A549 (cell line): ENCODE data around the gene NPB. TPM values are rescaled to one million over a fixed set of nuclear protein-coding genes. Genes with fewer than 3 reads are reported as not detected.

Experiments used
- ATAC-seq, 2 experiments: fragments of 200-7000 bp in 1 of 2; fragments of >200 bp in 1 of 2; cut with Nextera tagmentation in 1 of 2; cut with Tn5 transposase in 1 of 2; 3 replicates each; pipeline versions ENCODE4 v1.8.0 to v1.9.1; 2018 to 2020; ENCODE audit warnings: mild to moderate bottlenecking in 1 of 2, moderate library complexity in 1 of 2
- CTCF ChIA-PET: fragments of 300-600 bp; sonication (Branson Sonifier 250); formaldehyde crosslinking; extraction: SDS; loops from one replicate; lab custom pipeline; 2021; ENCODE audit warnings: antibody characterized with exemption, inconsistent platforms; lab: Yijun Ruan, JAX
- POLR2A ChIA-PET: fragments of 350-600 bp; formaldehyde crosslinking; extraction: SDS; loops from one replicate; lab custom pipeline; 2021; ENCODE audit warnings: antibody characterized with exemption, inconsistent platforms; lab: Yijun Ruan, JAX
- DNase-seq, 2 experiments: peaks; one replicate each; pipeline versions ENCODE4 v3.0.0 to v3.0.0-alpha.2; 2011 to 2016; ENCODE audit warnings: low read depth in 1 of 2, low spot score in 1 of 2
- FAIRE-seq: peaks from 2 replicates; lab custom pipeline; 2011; peaks lifted over from hg19 to GRCh38; lab: Jason Lieb, UNC
- H3K27ac ChIP-seq, 2 experiments: fragments of >200 bp; sonication (Bioruptor Twin); formaldehyde crosslinking; 3 replicates each; pipeline ENCODE4 v1.5.1; 2016 to 2017
- H3K4me1 ChIP-seq: fragments of >200 bp; sonication (Bioruptor Twin); formaldehyde crosslinking; 3 replicates; pipeline ENCODE4 v1.6.1; 2016
- H3K4me2 ChIP-seq: fragments of >200 bp; sonication (Bioruptor Twin); formaldehyde crosslinking; 3 replicates; pipeline ENCODE4 v1.6.1; 2016
- H3K4me3 ChIP-seq: fragments of >200 bp; sonication (Bioruptor Twin); formaldehyde crosslinking; 3 replicates; pipeline ENCODE4 v1.5.1; 2016
- H3K9me3 ChIP-seq: fragments of >200 bp; sonication (Bioruptor Twin); formaldehyde crosslinking; 3 replicates; pipeline ENCODE4 v1.6.1; 2016
- CEBPB ChIP-seq, 2 experiments: fragments of >200 bp in 1 of 2; sonication (Bioruptor Twin) in 1 of 2; formaldehyde crosslinking in 1 of 2; IDR thresholded peaks; 2 replicates each; pipeline ENCODE4 v1.6.1; 2012 to 2016
- CHD4 ChIP-seq: fragments of 200-600 bp; sonication (generic); IDR thresholded peaks from 2 replicates; pipeline ENCODE4 v1.6.1; 2016; ENCODE audit warnings: antibody characterized with exemption, mild to moderate bottlenecking, borderline replicate concordance
- EHF ChIP-seq: fragments of 250-450 bp; sonication (Bioruptor Pico); IDR thresholded peaks from 2 replicates; pipeline ENCODE4 v1.5.0; 2020; ENCODE audit warnings: mild to moderate bottlenecking
- EHMT2 ChIP-seq: fragments of 200-600 bp; sonication (generic); IDR thresholded peaks from 2 replicates; pipeline ENCODE4 v1.6.1; 2016; ENCODE audit warnings: antibody characterized with exemption, low read depth, mild to moderate bottlenecking, moderate library complexity
- EP300 ChIP-seq, 2 experiments: fragments of >200 bp; sonication (Bioruptor Twin); formaldehyde crosslinking; IDR thresholded peaks; 2 replicates in 1 of 2; 3 replicates in 1 of 2; pipeline ENCODE4 v1.6.1; 2016 to 2017
- ESRRA ChIP-seq: fragments of 150-350 bp; IDR thresholded peaks from 2 replicates; pipeline ENCODE4 v1.6.1; 2014; ENCODE audit warnings: mild to moderate bottlenecking, low read length, borderline replicate concordance
- FOSB ChIP-seq: fragments of 250-450 bp; sonication (Bioruptor Pico); IDR thresholded peaks from 2 replicates; pipeline ENCODE4 v1.5.0; 2020; ENCODE audit warnings: mild to moderate bottlenecking, moderate library complexity
- FOSL2 ChIP-seq, 2 experiments: fragments of 450-650 bp in 1 of 2; fragments of >200 bp in 1 of 2; sonication (Bioruptor Twin) in 1 of 2; formaldehyde crosslinking; IDR thresholded peaks; 2 replicates each; pipeline versions ENCODE4 v1.5.0 to v1.6.1; 2016 to 2020; ENCODE audit warnings: mild to moderate bottlenecking in 1 of 2, moderate library complexity in 1 of 2
- FOXS1 ChIP-seq: fragments of 250-450 bp; sonication (Bioruptor Pico); IDR thresholded peaks from 2 replicates; pipeline ENCODE4 v1.5.0; 2020; ENCODE audit warnings: mild to moderate bottlenecking, moderate library complexity
- HOXB13 ChIP-seq: fragments of 250-450 bp; sonication (Bioruptor Pico); IDR thresholded peaks from 2 replicates; pipeline ENCODE4 v1.5.0; 2020; ENCODE audit warnings: low read depth, mild to moderate bottlenecking, moderate library complexity
- JUN ChIP-seq, 2 experiments: fragments of >200 bp; sonication (Bioruptor Twin); formaldehyde crosslinking; IDR thresholded peaks; 2 replicates in 1 of 2; 3 replicates in 1 of 2; pipeline ENCODE4 v1.6.1; 2016 to 2017
- KDM1A ChIP-seq: fragments of 200-600 bp; sonication (generic); IDR thresholded peaks from 2 replicates; pipeline ENCODE4 v1.6.1; 2016; ENCODE audit warnings: low read depth, mild to moderate bottlenecking
- MAZ ChIP-seq: fragments of 150-350 bp; IDR thresholded peaks from 2 replicates; pipeline ENCODE4 v1.6.1; 2014; ENCODE audit warnings: antibody characterized with exemption, low read depth, low read length, borderline replicate concordance
- POLR2A ChIP-seq: IDR thresholded peaks from 2 replicates; pipeline ENCODE4 v1.6.1; 2012; ENCODE audit warnings: mild to moderate bottlenecking, low read length
- RCOR1 ChIP-seq: fragments of 150-350 bp; IDR thresholded peaks from 2 replicates; pipeline ENCODE4 v1.6.1; 2014; ENCODE audit warnings: antibody characterized with exemption, low read length, low read depth
- SMC3 ChIP-seq: fragments of >200 bp; sonication (Bioruptor Twin); formaldehyde crosslinking; IDR thresholded peaks from 3 replicates; pipeline ENCODE4 v1.6.1; 2018; ENCODE audit warnings: inconsistent platforms
- ZSCAN20 ChIP-seq: fragments of 250-450 bp; sonication (Bioruptor Pico); IDR thresholded peaks from 2 replicates; pipeline ENCODE4 v1.8.0; 2022; ENCODE audit warnings: mild to moderate bottlenecking, moderate library complexity
- WGBS: methylation state at CpG from one replicate; pipeline ENCODE4 v1.1.6; 2017; ENCODE audit errors: missing lambda C conversion rate; 5-methylcytosine and 5-hydroxymethylcytosine counted together
- polyA plus RNA-seq, 4 experiments: library from polyadenylated mRNA; depleted of rRNA in 3 of 4; stranded (reverse); fragments of >200 nt; fragmentation: RNase III in 1 of 4; extraction: RNeasy Plus Mini Kit Qiagen cat#74134 plus additional on column Dnase treatment in 1 of 4; gene quantifications; 2 replicates in 3 of 4; 3 replicates in 1 of 4; pipeline ENCODE4 v1.2.3, GENCODE V29; 2011 to 2017
- TF ChIP-seq, protein P1 (sequence below): IDR thresholded peaks from 2 replicates; pipeline ENCODE4 v1.6.1; 2012
- TF ChIP-seq, protein P2 (sequence below): IDR thresholded peaks from 2 replicates; pipeline ENCODE4 v1.6.1; 2012
- TF ChIP-seq, protein P3 (sequence below): fragments of >200 bp; sonication (Bioruptor Twin); formaldehyde crosslinking; IDR thresholded peaks from 2 replicates; pipeline ENCODE4 v1.6.1; 2016
- TF ChIP-seq, protein P4 (sequence below): fragments of 250-450 bp; sonication (Bioruptor Pico); IDR thresholded peaks from 2 replicates; pipeline ENCODE4 v1.5.0; 2020; ENCODE audit warnings: low read depth, mild to moderate bottlenecking, moderate library complexity
- TF ChIP-seq, protein P5 (sequence below): fragments of >200 bp; sonication (Bioruptor Twin); formaldehyde crosslinking; IDR thresholded peaks from 3 replicates; pipeline ENCODE4 v1.6.1; 2016
- TF ChIP-seq, protein P6 (sequence below): IDR thresholded peaks from 2 replicates; pipeline ENCODE4 v1.6.1; 2012; ENCODE audit warnings: low read depth, borderline replicate concordance

NPB gene
- polyA plus RNA-seq, 2 of the 4 experiments (the other 2 are of a cell fraction) = 0.41 to 0.45 TPM

DNA sequence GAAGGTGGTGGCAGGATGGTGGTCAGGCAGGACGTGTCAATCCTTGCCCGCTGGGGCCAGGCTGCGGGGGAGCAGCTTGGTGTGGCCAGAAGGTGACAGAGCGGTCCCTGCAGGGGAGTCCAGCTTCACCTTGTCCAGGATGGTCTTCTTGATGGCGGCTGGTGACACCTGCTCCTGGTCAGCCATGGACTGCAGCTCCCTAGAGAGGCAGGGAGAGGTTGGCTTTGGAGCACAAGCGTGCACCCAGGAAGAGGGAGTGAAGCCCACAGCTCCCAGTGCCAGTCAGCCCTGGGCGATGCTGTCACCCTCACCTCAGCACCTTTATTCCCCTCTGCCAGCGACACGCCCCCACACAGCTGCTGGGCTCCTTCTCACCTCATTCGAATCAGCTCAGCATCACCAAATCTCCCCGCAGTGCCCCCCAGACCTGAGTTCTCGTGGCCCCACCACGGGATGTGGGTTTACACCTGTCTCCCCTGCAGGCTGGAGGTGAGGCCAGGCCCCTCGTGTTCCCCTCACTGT lies 31.2 kb downstream of the NPB start:
- Histone ChIP-seq H3K4me2 (no peak overlapping the region), H3K4me3 (no peak overlapping the region)
- CTCF ChIA-PET = interaction anchor here (0.6 to 12.8 kb wide), 7 partner anchors 27 to 97 kb away, joined by 3 to 99 read pairs (median 4); partner anchors contain the start of gene NOTUM
- no peak for FAIRE-seq
- ATAC-seq = no peak
- TF ChIP-seq POLR2A (peak; percentile 12; the same call in 1 of the 2 replicates), CHD4 (no peak)
- TF ChIP-seq, protein P1, sequence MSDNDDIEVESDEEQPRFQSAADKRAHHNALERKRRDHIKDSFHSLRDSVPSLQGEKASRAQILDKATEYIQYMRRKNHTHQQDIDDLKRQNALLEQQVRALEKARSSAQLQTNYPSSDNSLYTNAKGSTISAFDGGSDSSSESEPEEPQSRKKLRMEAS = no peak
- TF ChIP-seq, protein P2, sequence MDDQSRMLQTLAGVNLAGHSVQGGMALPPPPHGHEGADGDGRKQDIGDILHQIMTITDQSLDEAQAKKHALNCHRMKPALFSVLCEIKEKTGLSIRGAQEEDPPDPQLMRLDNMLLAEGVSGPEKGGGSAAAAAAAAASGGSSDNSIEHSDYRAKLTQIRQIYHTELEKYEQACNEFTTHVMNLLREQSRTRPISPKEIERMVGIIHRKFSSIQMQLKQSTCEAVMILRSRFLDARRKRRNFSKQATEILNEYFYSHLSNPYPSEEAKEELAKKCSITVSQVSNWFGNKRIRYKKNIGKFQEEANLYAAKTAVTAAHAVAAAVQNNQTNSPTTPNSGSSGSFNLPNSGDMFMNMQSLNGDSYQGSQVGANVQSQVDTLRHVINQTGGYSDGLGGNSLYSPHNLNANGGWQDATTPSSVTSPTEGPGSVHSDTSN = peak; percentile 57
- TF ChIP-seq, all 56 proteins: peak for 2
- DNase-seq = no peak
- Histone ChIP-seq H3K27ac (no peak overlapping the region), H3K9me3 (no peaks in the 10 kb centered on the region), H3K4me1 (peaks cover 25% of the 10 kb centered on the region)
- POLR2A ChIA-PET = no interaction called here
- WGBS = 94% methylated on average over 14 of the region's 14 CpGs

DNA sequence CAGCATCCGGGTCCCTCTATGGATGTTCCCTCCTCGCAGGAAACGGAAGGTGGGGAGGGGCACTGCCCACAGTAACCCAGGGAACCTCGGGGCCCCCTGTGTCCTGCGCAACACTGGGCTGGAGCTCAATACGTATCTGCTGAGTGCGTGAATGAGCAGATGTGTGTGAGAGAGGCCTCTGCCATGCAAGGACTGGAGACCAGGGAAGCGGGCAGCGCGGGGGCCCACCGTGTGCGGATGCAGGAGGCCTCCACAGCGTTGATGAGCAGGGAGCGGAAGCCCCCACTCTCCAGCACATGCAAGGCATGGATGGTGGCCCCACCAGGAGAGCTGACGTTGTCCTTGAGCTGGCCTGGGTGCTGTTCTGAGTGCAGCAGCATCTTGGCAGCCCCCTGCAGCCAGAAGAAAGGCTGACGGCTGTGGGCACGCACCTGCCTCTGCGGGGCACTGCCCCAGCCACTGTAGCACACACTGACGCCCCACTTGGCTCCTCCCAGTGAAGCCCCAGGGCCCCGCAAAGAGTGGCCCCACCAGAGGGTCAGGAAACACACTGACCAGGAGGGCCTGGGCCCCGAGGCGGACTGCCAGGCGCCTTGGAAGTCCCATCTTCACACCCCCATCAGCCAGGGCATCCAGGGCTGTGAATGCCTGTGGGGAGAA lies 32.2 kb downstream of the NPB start:
- ATAC-seq (no peak), DNase-seq (no peak), FAIRE-seq (no peak)
- peaks cover 19% of the 10 kb centered on the region; the same call in 2 of the 3 replicates for H3K4me1 ChIP-seq
- TF ChIP-seq, protein P3, sequence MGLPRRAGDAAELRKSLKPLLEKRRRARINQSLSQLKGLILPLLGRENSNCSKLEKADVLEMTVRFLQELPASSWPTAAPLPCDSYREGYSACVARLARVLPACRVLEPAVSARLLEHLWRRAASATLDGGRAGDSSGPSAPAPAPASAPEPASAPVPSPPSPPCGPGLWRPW = no peak
- TF ChIP-seq EHMT2 = no peak
- TF ChIP-seq, protein P4, sequence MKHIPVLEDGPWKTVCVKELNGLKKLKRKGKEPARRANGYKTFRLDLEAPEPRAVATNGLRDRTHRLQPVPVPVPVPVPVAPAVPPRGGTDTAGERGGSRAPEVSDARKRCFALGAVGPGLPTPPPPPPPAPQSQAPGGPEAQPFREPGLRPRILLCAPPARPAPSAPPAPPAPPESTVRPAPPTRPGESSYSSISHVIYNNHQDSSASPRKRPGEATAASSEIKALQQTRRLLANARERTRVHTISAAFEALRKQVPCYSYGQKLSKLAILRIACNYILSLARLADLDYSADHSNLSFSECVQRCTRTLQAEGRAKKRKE (CRISPR knock-in tag) = no peak
- no peak for TF ChIP-seq ZSCAN20 (CRISPR knock-in tag)
- TF ChIP-seq FOSB (CRISPR knock-in tag) = no peak
- TF ChIP-seq EP300 (IDR thresholded peaks at IDR 0.05) = no peak
- no peak for TF ChIP-seq FOXS1 (CRISPR knock-in tag)
- TF ChIP-seq, protein P5, sequence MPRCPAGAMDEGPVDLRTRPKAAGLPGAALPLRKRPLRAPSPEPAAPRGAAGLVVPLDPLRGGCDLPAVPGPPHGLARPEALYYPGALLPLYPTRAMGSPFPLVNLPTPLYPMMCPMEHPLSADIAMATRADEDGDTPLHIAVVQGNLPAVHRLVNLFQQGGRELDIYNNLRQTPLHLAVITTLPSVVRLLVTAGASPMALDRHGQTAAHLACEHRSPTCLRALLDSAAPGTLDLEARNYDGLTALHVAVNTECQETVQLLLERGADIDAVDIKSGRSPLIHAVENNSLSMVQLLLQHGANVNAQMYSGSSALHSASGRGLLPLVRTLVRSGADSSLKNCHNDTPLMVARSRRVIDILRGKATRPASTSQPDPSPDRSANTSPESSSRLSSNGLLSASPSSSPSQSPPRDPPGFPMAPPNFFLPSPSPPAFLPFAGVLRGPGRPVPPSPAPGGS = no peak
- no peak for TF ChIP-seq HOXB13 (CRISPR knock-in tag)
- TF ChIP-seq SMC3 = no peak
- TF ChIP-seq KDM1A = no peak
- no peak for TF ChIP-seq FOSL2 (IDR thresholded peaks at IDR 0.05)
- no peak for TF ChIP-seq FOSL2 (CRISPR knock-in tag; IDR thresholded peaks at IDR 0.05)
- TF ChIP-seq EHF (CRISPR knock-in tag) = no peak
- no peak for TF ChIP-seq ESRRA
- TF ChIP-seq MAZ = no peak
- no peak for TF ChIP-seq RCOR1
- TF ChIP-seq, protein P1 = no peak
- TF ChIP-seq JUN (IDR thresholded peaks at IDR 0.05) = no peak
- TF ChIP-seq CEBPB (IDR thresholded peaks at IDR 0.05) = no peak
- TF ChIP-seq, protein P6, sequence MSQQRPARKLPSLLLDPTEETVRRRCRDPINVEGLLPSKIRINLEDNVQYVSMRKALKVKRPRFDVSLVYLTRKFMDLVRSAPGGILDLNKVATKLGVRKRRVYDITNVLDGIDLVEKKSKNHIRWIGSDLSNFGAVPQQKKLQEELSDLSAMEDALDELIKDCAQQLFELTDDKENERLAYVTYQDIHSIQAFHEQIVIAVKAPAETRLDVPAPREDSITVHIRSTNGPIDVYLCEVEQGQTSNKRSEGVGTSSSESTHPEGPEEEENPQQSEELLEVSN = no peak
- CTCF ChIA-PET = interaction anchor here (0.6 to 12.8 kb wide), 7 partner anchors 25 to 403 kb away, joined by 3 to 99 read pairs (median 4); partner anchors contain the start of gene NOTUM
- no peak overlapping the region for H3K27ac ChIP-seq
- POLR2A ChIA-PET = no interaction called here
- H3K9me3 ChIP-seq = no peaks in the 10 kb centered on the region
- H3K4me2 ChIP-seq = no peak overlapping the region
- 91% methylated on average over 18 of the region's 23 CpGs for WGBS
- H3K4me3 ChIP-seq = no peak overlapping the region
